Measurements from ENCODE around the gene PARVA. TPM values are rescaled to one million over a fixed set of nuclear protein-coding genes. Genes with fewer than 3 reads are reported as not detected.

PARVA gene
- total and polyA plus RNA-seq, 2 of the 4 experiments (the other 2 are of a cell fraction) = 65.2 to 80.2 TPM

DNA sequence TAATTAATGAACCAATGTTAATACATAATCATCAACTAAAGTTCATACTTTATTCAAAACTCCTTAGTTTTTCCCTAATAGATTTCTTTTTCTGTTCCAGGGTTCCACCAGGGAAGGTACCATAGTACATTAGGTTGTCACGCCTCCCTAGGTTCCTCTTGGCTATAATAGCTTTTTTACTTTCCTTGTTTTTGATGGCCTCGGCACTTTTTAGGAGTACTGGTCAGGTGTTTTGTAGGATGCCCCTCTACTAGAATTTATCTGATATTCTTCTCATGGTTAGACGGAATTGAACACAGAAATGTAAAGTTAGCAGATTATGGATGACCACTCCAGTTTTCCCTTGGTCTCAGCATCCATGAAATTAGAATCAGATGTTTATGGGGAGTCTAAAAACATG is 34.0 kb downstream of the PARVA start:
- Histone ChIP-seq H4K8ac (ENCODE audit: low read depth in 2 of 2, low read length in 2 of 2) (peak overlapping the region; percentile 82 to 93), H4K91ac (ENCODE audit: insufficient read depth, low read depth, low read length) (peak overlapping the region; percentile 61; the same call in 1 of the 2 replicates), H3K4ac (ENCODE audit: low read depth, low read length) (peak overlapping the region; percentile 100), H3K4me3 (ENCODE audit: insufficient read depth, low read depth, low read length) (no peak overlapping the region), H2BK15ac (ENCODE audit: low read depth, low read length) (peak overlapping the region; percentile 47; the same call in 2 of the 3 replicates), H3K9me1 (ENCODE audit: insufficient read depth, low read length) (peaks cover 27% of the 10 kb centered on the region), H3K9me3 (ENCODE audit: control insufficient read depth, insufficient read depth, low read length) (no peaks in the 10 kb centered on the region), H3K27me3 (ENCODE audit: control insufficient read depth, insufficient read depth, low read length) (no peaks in the 10 kb centered on the region), H3K56ac (ENCODE audit: extremely low read depth, insufficient read depth, low read length) (peak overlapping the region; percentile 75), H3K9ac (ENCODE audit: low read depth, low read length) (peak overlapping the region; percentile 26; the same call in 1 of the 2 replicates), H2BK120ac (ENCODE audit: low read depth, low read length) (peak overlapping the region; percentile 73), H4K5ac (ENCODE audit: low read depth, low read length) (peak overlapping the region; percentile 16), H2AFZ (replicated peaks; ENCODE audit: low read length, poor library complexity) (no peak overlapping the region), H3K14ac (replicated peaks; ENCODE audit: low read depth, low read length) (peak overlapping the region; percentile 63), H2BK5ac (ENCODE audit: low read depth, low read length, poor library complexity, severe bottlenecking) (peak overlapping the region; percentile 96), H3K18ac (ENCODE audit: low read depth, low read length) (peak overlapping the region; percentile 81), H2AK5ac (ENCODE audit: low read depth, low read length) (peak overlapping the region; percentile 73; the same call in 1 of the 2 replicates), H3K4me1 (ENCODE audit: control insufficient read depth, insufficient read depth, low read length) (peaks cover 51% of the 10 kb centered on the region), H4K20me1 (ENCODE audit: insufficient read depth, low read length) (peaks cover 27% of the 10 kb centered on the region), H3K23ac (ENCODE audit: low read depth, low read length) (peak overlapping the region; percentile 57), H3K36me3 (ENCODE audit: control insufficient read depth, insufficient read depth, low read length) (no peaks in the 10 kb centered on the region), H3K27ac (ENCODE audit: insufficient read depth, low read length) (peak overlapping the region; percentile 95), H2BK20ac (ENCODE audit: low read depth, low read length) (peak overlapping the region; percentile 20), H3K79me1 (ENCODE audit: low read depth in 1 of 2, low read length in 2 of 2) (peaks cover 36 to 89% of the 10 kb centered on the region in 2 experiments), H2AK9ac (replicated peaks; ENCODE audit: low read depth, low read length, poor library complexity) (peak overlapping the region; percentile 80), H3K4me2 (ENCODE audit: low read depth, low read length) (peak overlapping the region; percentile 37; the same call in 1 of the 2 replicates)
- ATAC-seq (ENCODE audit: low read depth) (no peak), DNase-seq (no peak)
- ChIA-PET CTCF (interaction anchor here (0.6 to 1.4 kb wide), 8 partner anchors 12 to 335 kb away, joined by 3 to 5 read pairs (median 4); no protein-coding TSS in a partner anchor), POLR2A (ENCODE audit: unreplicated experiment) (interaction anchor here (1.4 kb wide), 1 partner anchor 35 kb away, joined by 4 read pairs; the partner anchor contains the start of gene PARVA)
- dilution Hi-C loops (cut with HindIII; ENCODE audit: low sequenced_read_pairs, unreplicated experiment) (no loop called here), in situ Hi-C loops (cut with MboI; ENCODE audit: low sequenced_read_pairs) (loop anchor here (5.0 to 10.0 kb wide), 2 partner anchors 266 to 493 kb away; no protein-coding TSS in a partner anchor), intact Hi-C loops (cut with micrococcal nuclease) (loop anchor here (5.0 kb wide), 1 partner anchor 481 kb away; no protein-coding TSS in a partner anchor)
- no TSS peak for BruUV-seq (replicated peaks)
- no peak for TF ChIP-seq POLR2A (IDR thresholded peaks at IDR 0.05; ENCODE audit: low read depth, low read length)
- no peak for TF ChIP-seq RAD21 (IDR thresholded peaks at IDR 0.05; ENCODE audit: low read length)
- TF ChIP-seq MAFK (IDR thresholded peaks at IDR 0.05; ENCODE audit: low read depth, low read length) = peak; percentile 91
- TF ChIP-seq RCOR1 (IDR thresholded peaks at IDR 0.05; ENCODE audit: insufficient replicate concordance, low read length) = no peak
- no peak for TF ChIP-seq NFE2L2 (IDR thresholded peaks at IDR 0.05; ENCODE audit: low read depth, low read length)
- TF ChIP-seq, protein P1, sequence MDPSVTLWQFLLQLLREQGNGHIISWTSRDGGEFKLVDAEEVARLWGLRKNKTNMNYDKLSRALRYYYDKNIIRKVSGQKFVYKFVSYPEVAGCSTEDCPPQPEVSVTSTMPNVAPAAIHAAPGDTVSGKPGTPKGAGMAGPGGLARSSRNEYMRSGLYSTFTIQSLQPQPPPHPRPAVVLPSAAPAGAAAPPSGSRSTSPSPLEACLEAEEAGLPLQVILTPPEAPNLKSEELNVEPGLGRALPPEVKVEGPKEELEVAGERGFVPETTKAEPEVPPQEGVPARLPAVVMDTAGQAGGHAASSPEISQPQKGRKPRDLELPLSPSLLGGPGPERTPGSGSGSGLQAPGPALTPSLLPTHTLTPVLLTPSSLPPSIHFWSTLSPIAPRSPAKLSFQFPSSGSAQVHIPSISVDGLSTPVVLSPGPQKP (IDR thresholded peaks at IDR 0.05; ENCODE audit: borderline replicate concordance, low read depth, low read length) = no peak
- no peak for TF ChIP-seq SMC3 (IDR thresholded peaks at IDR 0.05; ENCODE audit: low read depth, low read length)
- WGBS, 2 experiments (ENCODE audit: extremely low coverage in 2 of 2, insufficient read length in 1 of 2) = no CpG with 5 or more reads among the region's 3 CpGs
